ENCODE data around the gene ATF2.
A peak's percentile ranks its signal among the peaks of the same experiment; 100 is the strongest.

ATF2 gene

GRCh38 chr2:175164235-175164634 is 3.8 kb downstream of the ATF2 start:
- H3K4me1 ChIP-seq (ENCODE audit: control insufficient read depth, insufficient read depth, low read length, unreplicated experiment) = peaks cover 13% of the 10 kb centered on the region
- H3K36me3 ChIP-seq (ENCODE audit: insufficient read depth, low read length) = no peaks in the 10 kb centered on the region
- H2AFZ ChIP-seq (ENCODE audit: low read length, unreplicated experiment) = no peak overlapping the region
- no peaks in the 10 kb centered on the region for H3K27me3 ChIP-seq (ENCODE audit: insufficient read depth, low read length)
- no peak overlapping the region for H3K27ac ChIP-seq (ENCODE audit: low read depth, low read length)
- no peak overlapping the region for H3K4me3 ChIP-seq (ENCODE audit: low read depth, low read length)
- H3K79me2 ChIP-seq (ENCODE audit: control insufficient read depth, insufficient read depth, low read length, unreplicated experiment) = peaks cover 79% of the 10 kb centered on the region

GRCh38 chr2:175158894-175159293 is 9.1 kb downstream of the ATF2 start:
- no peak overlapping the region for H3K4me3 ChIP-seq (ENCODE audit: low read depth, low read length)
- peaks cover 11% of the 10 kb centered on the region for H3K4me1 ChIP-seq (ENCODE audit: control insufficient read depth, insufficient read depth, low read length, unreplicated experiment)
- H3K36me3 ChIP-seq (ENCODE audit: insufficient read depth, low read length) = no peaks in the 10 kb centered on the region
- no peak overlapping the region for H2AFZ ChIP-seq (ENCODE audit: low read length, unreplicated experiment)
- H3K27ac ChIP-seq (ENCODE audit: low read depth, low read length) = no peak overlapping the region
- no peaks in the 10 kb centered on the region for H3K27me3 ChIP-seq (ENCODE audit: insufficient read depth, low read length)
- peaks cover 89% of the 10 kb centered on the region for H3K79me2 ChIP-seq (ENCODE audit: control insufficient read depth, insufficient read depth, low read length, unreplicated experiment)

GRCh38 chr2:175156534-175156933 is 11.5 kb downstream of the ATF2 start:
- H3K27ac ChIP-seq (ENCODE audit: low read depth, low read length) = no peak overlapping the region
- peaks cover 92% of the 10 kb centered on the region for H3K79me2 ChIP-seq (ENCODE audit: control insufficient read depth, insufficient read depth, low read length, unreplicated experiment)
- no peak overlapping the region for H2AFZ ChIP-seq (ENCODE audit: low read length, unreplicated experiment)
- no peak overlapping the region for H3K4me3 ChIP-seq (ENCODE audit: low read depth, low read length)
- H3K36me3 ChIP-seq (ENCODE audit: insufficient read depth, low read length) = no peaks in the 10 kb centered on the region
- H3K4me1 ChIP-seq (ENCODE audit: control insufficient read depth, insufficient read depth, low read length, unreplicated experiment) = peaks cover 18% of the 10 kb centered on the region
- no peaks in the 10 kb centered on the region for H3K27me3 ChIP-seq (ENCODE audit: insufficient read depth, low read length)

DNA sequence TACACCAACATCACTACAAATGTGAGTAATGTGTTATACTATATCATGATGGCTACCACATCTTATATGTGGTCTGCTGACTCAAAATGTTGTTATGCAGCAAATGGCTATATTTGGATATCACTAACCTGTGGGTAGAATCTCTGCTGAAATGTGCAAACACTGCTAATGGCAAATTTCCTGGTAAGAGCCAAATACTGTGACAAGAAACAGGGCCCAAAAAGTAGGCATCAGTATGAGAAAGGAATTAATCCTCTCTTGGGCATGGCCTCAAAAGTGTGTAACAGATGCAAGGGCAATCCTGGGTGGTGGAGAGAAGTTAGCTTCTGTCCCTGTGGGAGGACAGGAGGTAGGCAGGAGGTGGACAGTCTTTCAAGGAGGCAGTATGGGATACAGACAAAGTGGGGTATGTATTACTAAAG is 13.3 kb downstream of the ATF2 start:
- Histone ChIP-seq H3K27me3 (ENCODE audit: insufficient read depth, low read length) (no peaks in the 10 kb centered on the region), H3K27ac (ENCODE audit: low read depth, low read length) (peak overlapping the region; percentile 49), H3K4me1 (ENCODE audit: control insufficient read depth, insufficient read depth, low read length, unreplicated experiment) (peaks cover 18% of the 10 kb centered on the region), H3K79me2 (ENCODE audit: control insufficient read depth, insufficient read depth, low read length, unreplicated experiment) (peaks cover 88% of the 10 kb centered on the region), H3K4me3 (ENCODE audit: low read depth, low read length) (no peak overlapping the region), H2AFZ (ENCODE audit: low read length, unreplicated experiment) (no peak overlapping the region), H3K36me3 (ENCODE audit: insufficient read depth, low read length) (peaks cover 3% of the 10 kb centered on the region)

DNA sequence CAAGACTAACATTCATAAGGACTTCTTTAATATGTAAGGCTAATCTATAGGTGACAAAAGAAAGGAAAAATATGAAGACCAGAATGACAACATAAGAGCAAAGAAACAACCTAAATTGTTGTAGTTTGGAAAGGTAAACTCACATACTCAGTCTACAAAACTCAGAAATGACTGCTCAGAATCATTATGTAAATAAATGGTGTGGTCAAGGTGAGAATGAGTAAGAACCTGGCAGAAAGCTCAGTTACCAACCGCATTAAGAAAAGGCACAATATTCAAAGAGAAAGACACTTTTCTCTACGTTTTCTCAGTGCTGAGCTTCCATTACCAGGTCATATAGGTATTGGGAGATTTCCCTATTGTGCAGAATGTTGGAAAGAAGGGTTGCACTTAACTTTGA is 15.8 kb downstream of the ATF2 start:
- Histone ChIP-seq H3K4me1 (ENCODE audit: control insufficient read depth, insufficient read depth, low read length, unreplicated experiment) (peaks cover 25% of the 10 kb centered on the region), H3K27ac (ENCODE audit: low read depth, low read length) (no peak overlapping the region), H2AFZ (ENCODE audit: low read length, unreplicated experiment) (no peak overlapping the region), H3K36me3 (ENCODE audit: insufficient read depth, low read length) (peaks cover 4% of the 10 kb centered on the region), H3K4me3 (ENCODE audit: low read depth, low read length) (no peak overlapping the region), H3K27me3 (ENCODE audit: insufficient read depth, low read length) (no peaks in the 10 kb centered on the region), H3K79me2 (ENCODE audit: control insufficient read depth, insufficient read depth, low read length, unreplicated experiment) (peaks cover 88% of the 10 kb centered on the region)

DNA sequence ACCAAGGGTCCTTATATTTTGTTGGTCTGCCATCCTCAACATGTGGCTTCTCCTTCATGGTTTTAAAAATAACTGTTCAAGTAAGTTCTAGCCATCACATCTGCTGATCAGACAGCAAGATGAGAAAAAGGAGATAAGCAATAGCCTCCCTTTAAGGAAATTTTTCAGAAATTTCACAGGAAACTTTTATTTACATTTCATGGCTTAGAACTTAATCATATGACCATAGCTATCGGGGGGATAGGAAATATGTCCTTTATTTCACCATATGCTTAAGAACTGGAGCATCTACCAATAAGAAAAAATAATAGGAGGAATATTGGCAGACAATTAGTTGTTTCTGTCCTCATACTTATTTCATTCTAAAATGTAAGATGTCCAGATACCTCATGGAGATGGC is 16.2 kb downstream of the ATF2 start:
- H3K27me3 ChIP-seq (ENCODE audit: insufficient read depth, low read length) = no peaks in the 10 kb centered on the region
- peaks cover 29% of the 10 kb centered on the region for H3K4me1 ChIP-seq (ENCODE audit: control insufficient read depth, insufficient read depth, low read length, unreplicated experiment)
- H3K27ac ChIP-seq (ENCODE audit: low read depth, low read length) = no peak overlapping the region
- H3K79me2 ChIP-seq (ENCODE audit: control insufficient read depth, insufficient read depth, low read length, unreplicated experiment) = peaks cover 86% of the 10 kb centered on the region
- H3K4me3 ChIP-seq (ENCODE audit: low read depth, low read length) = no peak overlapping the region
- H2AFZ ChIP-seq (ENCODE audit: low read length, unreplicated experiment) = no peak overlapping the region
- H3K36me3 ChIP-seq (ENCODE audit: insufficient read depth, low read length) = peaks cover 4% of the 10 kb centered on the region

- no peak overlapping the region for H3K4me3 ChIP-seq (ENCODE audit: low read depth, low read length)
- peaks cover 4% of the 10 kb centered on the region for H3K36me3 ChIP-seq (ENCODE audit: insufficient read depth, low read length)
- H3K27me3 ChIP-seq (ENCODE audit: insufficient read depth, low read length) = no peaks in the 10 kb centered on the region
- no peak overlapping the region for H2AFZ ChIP-seq (ENCODE audit: low read length, unreplicated experiment)
- peaks cover 17% of the 10 kb centered on the region for H3K4me1 ChIP-seq (ENCODE audit: control insufficient read depth, insufficient read depth, low read length, unreplicated experiment)
- peaks cover 89% of the 10 kb centered on the region for H3K79me2 ChIP-seq (ENCODE audit: control insufficient read depth, insufficient read depth, low read length, unreplicated experiment)
- H3K27ac ChIP-seq (ENCODE audit: low read depth, low read length) = peak overlapping the region; percentile 37
These were observed 20.8 kb downstream of the ATF2 start for GRCh38 chr2:175147186-175147585.

DNA sequence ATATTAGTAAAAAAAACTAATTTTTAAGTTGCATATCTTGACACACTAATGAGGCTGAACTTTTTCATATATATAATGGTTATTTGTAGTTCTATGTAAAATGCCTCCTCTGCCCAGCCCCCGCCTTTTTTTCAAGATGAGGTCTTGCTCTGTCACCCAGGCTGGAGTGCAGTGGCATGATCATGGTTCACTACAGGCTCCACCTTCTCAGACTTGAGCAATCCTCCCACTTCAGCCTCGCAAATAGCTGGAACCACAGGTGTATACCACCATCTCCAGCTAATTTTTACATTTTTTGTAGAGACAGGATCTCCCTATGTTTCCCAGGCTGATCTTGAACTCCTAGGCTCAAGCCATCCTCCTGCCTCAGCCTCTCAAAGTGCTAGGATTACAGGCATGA is 24.3 kb downstream of the ATF2 start:
- Histone ChIP-seq H3K4me1 (ENCODE audit: control insufficient read depth, insufficient read depth, low read length, unreplicated experiment) (peaks cover 11% of the 10 kb centered on the region), H3K27me3 (ENCODE audit: insufficient read depth, low read length) (no peaks in the 10 kb centered on the region), H2AFZ (ENCODE audit: low read length, unreplicated experiment) (no peak overlapping the region), H3K27ac (ENCODE audit: low read depth, low read length) (no peak overlapping the region), H3K4me3 (ENCODE audit: low read depth, low read length) (no peak overlapping the region), H3K79me2 (ENCODE audit: control insufficient read depth, insufficient read depth, low read length, unreplicated experiment) (peaks cover 72% of the 10 kb centered on the region), H3K36me3 (ENCODE audit: insufficient read depth, low read length) (peaks cover 5% of the 10 kb centered on the region; the same call in 1 of the 2 replicates)

- Histone ChIP-seq H3K79me2 (ENCODE audit: control insufficient read depth, insufficient read depth, low read length, unreplicated experiment) (peaks cover 72% of the 10 kb centered on the region), H3K27ac (ENCODE audit: low read depth, low read length) (no peak overlapping the region), H2AFZ (ENCODE audit: low read length, unreplicated experiment) (no peak overlapping the region), H3K27me3 (ENCODE audit: insufficient read depth, low read length) (no peaks in the 10 kb centered on the region), H3K36me3 (ENCODE audit: insufficient read depth, low read length) (peaks cover 10% of the 10 kb centered on the region; the same call in 1 of the 2 replicates), H3K4me1 (ENCODE audit: control insufficient read depth, insufficient read depth, low read length, unreplicated experiment) (peaks cover 11% of the 10 kb centered on the region), H3K4me3 (ENCODE audit: low read depth, low read length) (no peak overlapping the region)
These were observed 24.8 kb downstream of the ATF2 start for GRCh38 chr2:175143191-175143590.

DNA sequence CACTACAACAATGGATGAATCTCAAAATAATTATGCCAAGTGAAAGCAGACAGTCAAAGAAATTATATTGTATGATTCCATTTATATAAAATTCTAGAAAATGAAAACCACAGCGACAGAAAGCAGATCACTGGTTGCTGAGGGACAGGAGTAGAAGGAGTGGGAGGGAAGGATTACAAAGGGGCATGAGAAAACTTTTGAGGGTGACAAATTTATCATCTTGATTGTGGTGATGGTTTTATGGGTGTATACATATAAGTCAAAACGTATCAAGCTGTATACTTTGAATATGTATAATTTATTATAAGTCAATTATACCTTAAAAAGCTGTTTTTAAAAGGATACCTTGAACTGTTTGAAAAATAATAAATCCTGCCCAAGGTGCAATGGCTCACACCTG is 27.7 kb downstream of the ATF2 start:
- H3K36me3 ChIP-seq (ENCODE audit: insufficient read depth, low read length) = peaks cover 26% of the 10 kb centered on the region; the same call in 1 of the 2 replicates
- H3K4me1 ChIP-seq (ENCODE audit: control insufficient read depth, insufficient read depth, low read length, unreplicated experiment) = peaks cover 4% of the 10 kb centered on the region
- H3K27ac ChIP-seq (ENCODE audit: low read depth, low read length) = no peak overlapping the region
- H3K79me2 ChIP-seq (ENCODE audit: control insufficient read depth, insufficient read depth, low read length, unreplicated experiment) = peaks cover 69% of the 10 kb centered on the region
- no peak overlapping the region for H2AFZ ChIP-seq (ENCODE audit: low read length, unreplicated experiment)
- H3K4me3 ChIP-seq (ENCODE audit: low read depth, low read length) = no peak overlapping the region
- no peaks in the 10 kb centered on the region for H3K27me3 ChIP-seq (ENCODE audit: insufficient read depth, low read length)

- Histone ChIP-seq H3K79me2 (ENCODE audit: control insufficient read depth, insufficient read depth, low read length, unreplicated experiment) (peaks cover 51% of the 10 kb centered on the region), H2AFZ (ENCODE audit: low read length, unreplicated experiment) (no peak overlapping the region), H3K27ac (ENCODE audit: low read depth, low read length) (no peak overlapping the region), H3K36me3 (ENCODE audit: insufficient read depth, low read length) (peaks cover 28% of the 10 kb centered on the region; the same call in 1 of the 2 replicates), H3K4me1 (ENCODE audit: control insufficient read depth, insufficient read depth, low read length, unreplicated experiment) (peaks cover 4% of the 10 kb centered on the region), H3K4me3 (ENCODE audit: low read depth, low read length) (no peak overlapping the region), H3K27me3 (ENCODE audit: insufficient read depth, low read length) (no peaks in the 10 kb centered on the region)
These were observed 30.2 kb downstream of the ATF2 start for GRCh38 chr2:175137793-175138192.
